ENCODE measurements around the gene LGALSL. TPM values are rescaled to one million over a fixed set of nuclear protein-coding genes. Genes with fewer than 3 reads are reported as not detected.
"Not testable (repeated sequence)": the region's sequence is repeated elsewhere in the genome, so short reads cannot be mapped to it uniquely, and the experiment has no call there.

Gene LGALSL
- total RNA-seq, 1 donor from 2014 or later, result 18.9 TPM

DNA sequence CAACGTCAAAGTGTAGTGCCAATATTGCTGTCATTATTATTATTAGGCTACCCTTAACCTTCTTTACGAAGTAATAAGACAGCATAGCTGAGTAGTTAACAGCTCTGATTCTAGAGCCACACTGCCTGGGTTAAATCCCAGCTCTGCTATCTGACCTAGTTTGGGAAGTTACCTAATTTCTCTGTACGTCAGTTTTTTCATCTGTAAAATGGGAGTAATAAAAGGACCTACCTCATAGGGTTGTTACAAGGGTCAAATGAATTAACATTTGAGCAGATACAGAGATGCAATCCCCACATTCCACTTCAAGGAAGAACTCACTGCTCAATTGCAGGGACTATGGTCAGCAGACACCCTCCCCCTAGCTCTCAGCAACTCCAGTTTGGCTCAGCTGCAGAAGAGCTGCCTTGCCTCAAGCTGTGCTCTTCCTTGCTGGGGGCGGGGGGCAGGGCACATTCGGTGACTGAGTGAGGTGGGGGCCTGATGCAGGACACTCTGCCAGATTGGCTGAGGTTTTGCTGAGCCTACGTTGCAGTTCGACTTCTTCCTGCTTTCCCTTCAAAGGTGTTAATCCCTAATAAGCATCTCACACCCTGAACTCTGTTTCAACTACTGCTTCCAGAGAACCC is 11.0 kb upstream of the LGALSL start:
- DNase-seq, result no peak

DNA sequence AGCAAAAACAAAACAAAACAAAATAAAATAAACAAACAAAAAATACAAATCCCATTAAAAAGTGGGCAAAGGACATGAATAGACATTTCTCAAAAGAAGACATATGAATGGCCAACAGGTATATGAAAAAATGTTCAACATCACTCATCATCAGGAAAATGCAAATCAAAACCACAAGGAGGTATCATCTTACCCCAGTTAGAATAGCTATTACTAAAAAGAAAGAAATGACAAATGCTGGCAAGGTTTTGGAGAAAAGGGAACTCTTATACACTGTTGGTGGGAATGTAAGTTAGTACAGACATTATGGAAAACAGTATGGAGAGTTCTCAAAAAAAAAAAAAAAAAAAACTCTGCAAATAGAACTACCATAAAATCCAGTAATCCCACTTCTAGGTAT is 8.0 kb upstream of the LGALSL start:
- not testable (repeated sequence) for DNase-seq

DNA sequence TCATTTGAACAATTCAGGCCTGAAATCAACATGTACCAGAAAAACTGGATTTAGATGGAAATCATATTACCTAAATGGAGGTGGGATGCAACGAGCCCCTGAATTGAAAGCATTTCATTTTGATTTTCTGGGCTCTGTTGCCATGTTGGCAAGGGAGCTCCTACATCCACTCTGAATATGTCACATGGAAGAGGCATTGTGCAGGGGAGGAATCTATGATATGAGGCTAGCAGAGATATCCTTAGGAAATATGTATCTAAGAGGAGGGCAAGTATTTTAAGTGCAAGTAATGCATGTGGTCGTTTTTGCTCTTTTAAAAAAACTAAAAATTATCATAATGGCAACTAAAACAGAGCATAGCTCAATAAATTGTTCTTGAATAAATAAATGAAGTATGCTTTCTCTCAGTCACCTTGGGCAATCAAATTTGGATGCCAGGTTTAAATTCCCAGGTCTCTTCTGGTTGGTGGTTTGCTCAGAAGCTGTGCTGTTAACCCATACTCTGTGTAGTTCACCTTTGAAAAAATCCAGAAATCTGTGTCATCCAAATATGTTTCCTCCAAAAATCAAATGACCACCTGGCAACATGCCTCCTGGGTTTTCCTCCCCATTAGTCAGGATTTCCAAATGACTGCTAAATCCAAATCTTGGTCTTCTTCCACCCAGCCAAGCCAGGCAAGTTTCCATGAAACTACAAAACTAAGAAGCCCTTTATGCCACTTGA is 6.5 kb upstream of the LGALSL start:
- DNase-seq, result no peak

DNA sequence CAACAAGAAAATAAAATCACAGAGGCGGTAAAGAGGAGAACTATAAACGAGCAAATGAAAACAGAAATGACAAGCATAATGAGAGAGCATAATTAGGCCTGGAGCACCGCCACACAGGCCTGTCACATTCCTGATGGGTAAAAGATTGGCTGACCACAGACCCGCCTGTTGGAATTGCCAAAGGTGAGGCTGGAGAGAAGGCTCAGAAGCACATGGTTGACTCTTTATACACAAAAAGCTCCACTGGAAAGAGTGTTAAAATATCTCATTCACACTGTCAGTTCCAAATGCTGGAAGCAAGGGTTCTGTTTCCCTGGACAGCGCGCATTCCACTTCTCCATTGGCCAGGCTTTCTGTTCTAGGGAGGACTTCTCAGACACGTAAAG is 5.9 kb upstream of the LGALSL start:
- peak; percentile 29 for DNase-seq

DNA sequence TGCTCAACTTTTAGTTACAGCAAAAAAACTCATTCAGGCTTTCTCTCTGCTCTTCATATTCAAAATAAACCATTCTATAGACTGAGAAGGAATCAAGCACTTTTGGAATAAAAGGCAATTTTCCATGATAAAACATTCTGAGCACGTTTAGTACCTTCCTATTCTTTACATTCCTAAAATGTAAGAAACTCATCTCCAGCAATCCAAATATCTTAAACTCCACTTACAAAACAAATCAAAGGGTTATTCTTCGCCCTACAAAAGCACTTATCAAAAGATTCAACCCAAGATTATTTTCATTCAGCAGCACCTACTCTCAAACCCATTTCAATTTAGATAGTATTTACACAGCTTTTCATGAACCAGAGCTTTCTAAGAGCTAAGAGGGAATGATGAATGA is 2.9 kb upstream of the LGALSL start:
- DNase-seq, result no peak

DNA sequence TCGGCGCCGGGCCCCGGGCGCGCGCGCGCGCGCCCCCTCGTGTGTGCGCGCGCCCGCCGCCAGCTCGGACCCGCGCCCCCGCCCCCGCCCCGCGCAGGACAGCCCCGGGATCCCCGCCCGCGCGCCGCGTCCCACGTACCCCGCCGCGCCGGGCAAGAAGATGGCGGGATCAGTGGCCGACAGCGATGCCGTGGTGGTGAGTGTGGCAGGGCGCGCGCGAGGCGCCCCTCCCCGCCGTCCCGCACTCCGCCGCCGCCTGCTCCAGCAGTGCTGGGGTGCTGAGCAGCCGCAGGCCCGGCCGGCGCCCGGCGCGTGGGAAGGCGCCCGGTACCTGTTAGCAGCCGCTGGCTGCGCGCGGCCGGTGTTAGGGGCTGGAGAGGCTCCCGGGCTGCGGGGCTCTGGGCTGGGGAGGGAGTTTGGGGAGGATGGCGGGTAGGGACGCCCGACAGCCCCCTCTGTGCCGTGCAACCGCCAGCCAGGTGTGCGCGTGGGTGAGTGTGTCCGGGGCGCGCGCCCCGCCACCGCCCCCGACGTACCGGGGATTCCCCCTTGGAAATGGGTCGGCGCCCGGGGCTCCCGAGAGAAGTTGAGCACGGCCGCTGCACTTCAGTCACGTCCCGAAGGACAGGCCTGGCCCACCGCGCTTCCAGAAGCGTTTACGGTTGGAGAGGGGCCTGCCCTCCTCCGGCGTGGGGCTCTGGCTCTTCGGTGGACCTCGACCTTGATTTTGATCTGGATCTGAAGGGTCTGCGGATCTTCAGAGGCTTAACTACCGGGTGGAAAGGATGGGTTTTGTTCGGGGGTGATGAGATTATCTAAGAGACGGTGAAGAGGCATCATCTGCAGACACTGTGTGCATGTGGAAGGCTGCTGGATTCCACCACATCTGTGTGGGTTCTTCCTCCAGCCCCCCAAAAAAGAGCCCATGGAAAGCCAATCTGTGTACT is 697 bp downstream of the LGALSL start:
- no peak for DNase-seq

DNA sequence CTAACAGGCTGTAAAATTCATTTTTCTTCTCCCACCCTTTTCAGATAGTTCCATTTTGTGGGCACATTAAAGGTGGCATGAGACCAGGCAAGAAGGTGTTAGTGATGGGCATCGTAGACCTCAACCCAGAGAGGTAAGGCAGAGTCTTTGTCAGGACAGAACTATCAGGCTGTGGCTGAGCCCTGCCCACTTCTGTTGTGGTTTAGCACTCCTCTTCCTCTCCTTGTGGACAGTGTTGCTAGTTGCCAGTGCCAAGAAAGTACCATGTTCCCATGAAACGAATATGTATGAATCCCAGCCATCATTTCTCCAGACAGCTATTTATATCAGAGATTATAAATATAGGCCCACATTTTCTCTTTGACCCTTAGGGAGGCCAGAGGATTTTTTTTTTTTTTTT is 1.6 kb downstream of the LGALSL start:
- no peak for DNase-seq

DNA sequence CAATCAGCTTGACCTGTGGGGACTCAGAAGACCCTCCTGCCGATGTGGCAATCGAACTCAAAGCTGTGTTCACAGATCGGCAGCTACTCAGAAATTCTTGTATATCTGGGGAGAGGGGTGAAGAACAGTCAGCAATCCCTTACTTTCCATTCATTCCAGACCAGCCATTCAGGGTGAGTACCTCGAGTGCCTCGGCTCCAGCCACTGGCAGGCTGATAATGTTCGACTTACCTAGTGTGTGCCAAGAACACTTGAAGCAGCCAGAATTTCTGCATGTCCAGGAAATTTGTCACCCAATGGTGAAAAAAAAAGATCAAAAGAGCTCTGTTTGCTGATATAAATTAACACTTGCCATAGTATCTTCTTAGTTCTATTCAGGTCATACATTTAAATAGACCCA is 2.3 kb downstream of the LGALSL start:
- no peak for DNase-seq

DNA sequence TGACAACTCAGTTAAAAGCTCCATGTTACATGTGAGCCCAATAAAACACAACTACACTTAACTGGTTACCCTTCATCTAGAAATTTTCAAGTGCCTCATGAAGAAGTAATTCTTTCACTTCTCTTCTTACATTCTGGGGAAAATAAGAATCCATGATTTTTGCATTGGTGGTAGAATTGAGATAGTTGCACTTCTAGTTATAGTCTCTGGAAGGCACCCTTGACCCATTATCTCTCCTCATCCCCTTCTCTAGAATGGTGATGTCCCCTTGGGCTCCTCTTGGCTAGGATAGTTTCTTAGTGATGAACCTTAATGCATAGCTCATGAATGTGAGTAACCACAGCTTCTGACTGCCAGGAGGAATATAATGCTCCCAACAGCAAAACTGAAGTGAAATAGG is 3.6 kb downstream of the LGALSL start:
- DNase-seq, result no peak

DNA sequence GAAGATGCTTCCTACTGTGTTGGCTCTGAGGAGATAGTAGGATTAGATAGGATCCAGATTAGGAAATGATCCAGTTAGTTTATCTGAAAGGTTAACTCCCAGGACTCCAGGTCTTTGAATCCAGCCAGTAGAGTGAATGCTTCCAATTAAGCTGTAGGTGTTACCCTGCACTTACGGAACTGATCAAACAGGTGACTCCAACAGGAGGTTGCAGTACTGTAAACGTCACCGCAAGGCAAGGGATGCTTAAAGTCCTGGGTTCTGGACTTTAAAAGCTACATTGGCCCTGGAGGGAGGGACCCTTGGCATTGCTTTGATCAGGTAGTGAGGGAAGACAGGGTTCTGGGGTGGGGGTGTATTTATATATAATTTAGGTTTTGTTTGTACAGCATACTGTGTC is 5.6 kb downstream of the LGALSL start:
- DNase-seq, result no peak

DNA sequence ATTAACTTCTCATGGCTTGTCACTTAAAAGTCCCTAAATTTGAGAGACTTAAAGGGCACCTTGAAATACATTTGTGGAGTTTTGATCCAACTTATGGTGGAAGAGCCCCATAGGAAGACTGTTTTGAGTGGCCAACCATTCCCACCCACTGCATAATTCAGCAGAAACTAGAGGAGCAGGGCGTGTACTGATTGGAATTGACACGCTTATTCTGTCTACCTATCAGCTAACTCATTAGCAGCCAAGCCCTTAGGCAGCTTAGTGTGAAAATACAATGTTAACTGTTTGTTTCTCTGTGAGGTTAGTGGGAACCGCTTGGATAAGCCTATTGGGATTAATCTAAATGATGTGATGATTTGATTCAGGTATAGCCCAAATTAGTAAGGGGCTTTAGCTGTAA is 6.4 kb downstream of the LGALSL start:
- DNase-seq, result no peak

DNA sequence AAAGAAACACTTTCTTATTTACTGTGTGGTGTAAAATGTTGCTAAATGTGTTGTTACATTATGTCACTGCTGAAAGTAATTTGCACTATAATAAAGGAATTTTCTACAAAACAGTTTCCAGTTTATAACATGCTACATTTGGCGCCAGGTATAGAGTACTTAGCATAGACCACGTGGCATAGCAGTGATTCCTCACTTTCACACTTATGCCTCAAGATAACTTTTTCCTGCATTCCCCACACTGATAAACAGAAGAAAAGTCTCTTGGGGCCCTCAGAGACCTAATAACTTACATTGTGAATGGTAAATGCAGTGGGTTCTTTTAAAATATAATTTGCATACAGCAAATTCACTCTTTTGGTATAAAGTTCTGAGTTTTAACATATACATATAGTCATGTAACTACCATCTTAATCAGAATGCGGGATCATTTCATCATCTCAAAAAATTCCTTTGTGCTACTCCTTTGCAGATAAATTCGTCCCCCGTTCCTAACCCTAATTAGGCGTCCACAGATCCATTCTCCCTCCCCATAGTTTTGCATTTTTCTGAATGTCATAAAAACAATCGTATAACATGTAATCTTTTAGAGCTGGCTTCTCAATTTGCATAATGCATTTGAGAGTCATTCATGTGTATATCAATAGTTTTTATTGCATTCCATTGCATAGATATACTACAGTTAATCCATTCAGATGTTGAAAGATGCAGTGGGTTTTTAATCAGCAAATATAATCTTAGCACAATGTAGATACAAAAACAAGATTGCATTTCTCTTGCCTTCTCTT is 7.5 kb downstream of the LGALSL start:
- no peak for DNase-seq

DNA sequence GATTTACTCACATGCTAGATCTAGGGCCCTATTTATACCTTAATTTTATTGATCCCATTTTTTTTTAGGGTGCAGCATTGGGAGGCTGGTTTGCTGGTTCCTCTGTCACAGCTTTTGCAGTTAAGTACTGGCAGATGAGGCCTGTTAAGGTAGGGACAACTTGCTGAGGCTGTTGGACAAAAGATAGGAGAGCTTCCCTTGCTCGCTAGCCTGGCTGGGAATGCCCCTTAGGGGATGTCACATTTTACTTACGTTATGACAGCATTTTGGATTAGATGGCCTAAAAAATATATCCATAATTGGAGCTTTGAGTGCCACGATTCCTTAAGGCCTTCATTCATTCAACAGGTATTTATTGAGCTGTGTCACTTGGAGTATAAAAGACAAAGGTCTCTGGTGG is 8.2 kb downstream of the LGALSL start:
- DNase-seq, result no peak

DNA sequence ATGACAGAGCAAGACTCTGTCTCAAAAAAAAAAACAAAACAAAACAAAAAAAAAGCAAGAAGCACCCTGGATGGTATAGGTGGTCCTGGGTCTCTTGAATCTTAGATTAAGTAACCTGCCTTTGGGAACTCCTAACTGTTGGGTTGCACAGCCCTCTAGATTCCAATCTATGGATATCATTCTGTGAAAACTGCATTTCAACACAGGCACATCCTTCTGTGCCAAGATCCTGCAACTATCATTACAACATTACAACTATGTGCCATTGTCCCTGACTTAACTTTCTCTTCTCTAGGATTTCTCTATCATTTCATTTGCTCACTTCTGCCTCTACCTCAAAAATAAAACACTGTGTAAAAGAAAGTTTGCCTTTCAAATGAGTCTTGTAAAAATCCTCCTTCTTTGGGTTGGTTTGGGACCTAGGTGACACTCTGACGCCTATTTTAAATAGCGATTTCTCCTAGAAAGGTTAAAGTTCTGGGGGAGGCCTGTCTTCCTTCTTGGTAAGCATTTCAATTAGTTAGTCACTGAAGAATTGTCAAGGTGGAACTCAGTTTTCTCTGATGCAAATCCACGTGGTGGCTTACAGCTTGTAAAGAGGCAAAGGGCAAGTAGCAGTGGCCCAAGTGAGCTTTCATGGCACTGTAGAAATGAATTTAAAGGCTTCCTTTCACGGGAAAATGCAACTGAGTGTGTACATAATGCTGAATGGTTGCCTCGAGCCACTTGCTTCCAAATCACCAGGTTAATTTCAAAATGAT is 9.2 kb downstream of the LGALSL start:
- DNase-seq, result no peak

DNA sequence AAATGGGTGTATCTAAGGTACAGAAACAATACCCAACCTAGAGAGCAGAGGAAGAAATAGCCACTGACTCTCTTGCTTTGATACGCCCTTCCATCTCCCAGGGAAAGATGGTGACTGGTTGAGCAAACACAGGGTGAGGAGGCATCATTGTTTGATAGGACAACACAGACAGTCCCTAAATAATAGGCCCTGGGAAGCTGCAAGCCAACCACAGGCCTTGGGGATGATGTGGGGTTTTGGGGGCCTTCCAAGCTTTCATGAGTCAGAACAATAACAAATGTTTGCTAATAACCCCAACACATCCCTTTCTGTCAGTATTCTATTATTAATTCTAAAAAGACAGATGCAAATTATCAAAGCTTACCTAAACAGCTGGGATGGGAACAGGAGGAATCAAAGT is 9.8 kb downstream of the LGALSL start:
- no peak for DNase-seq

DNA sequence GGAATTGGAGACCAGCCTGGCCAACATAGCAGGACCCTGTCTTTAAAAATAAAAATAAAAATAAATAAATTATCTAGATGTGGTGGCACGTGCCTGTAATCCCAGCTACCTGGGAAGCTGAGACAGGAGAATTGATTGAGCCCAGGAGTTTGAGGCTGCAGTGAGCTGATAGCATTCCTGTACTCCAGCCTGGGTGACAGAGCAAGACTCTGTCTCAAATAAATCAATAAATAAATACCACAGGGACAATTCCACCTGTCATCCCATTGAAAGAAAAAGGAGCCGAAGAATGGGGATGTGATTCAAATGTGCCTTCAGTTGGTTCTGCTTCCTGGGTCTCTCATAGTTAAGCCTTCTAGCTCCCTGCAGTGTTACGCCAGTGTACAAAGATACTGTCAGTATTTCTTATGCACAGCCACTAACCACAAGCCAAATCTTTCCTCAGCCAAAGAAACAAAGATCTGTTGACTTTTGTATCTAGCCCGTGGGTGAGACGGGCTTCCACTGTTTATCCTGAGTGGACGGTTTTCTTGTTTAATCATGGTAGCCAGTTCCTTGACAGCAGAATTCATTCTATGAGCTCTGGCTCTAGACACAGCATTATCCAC is 12.6 kb downstream of the LGALSL start:
- DNase-seq, result no peak

DNA sequence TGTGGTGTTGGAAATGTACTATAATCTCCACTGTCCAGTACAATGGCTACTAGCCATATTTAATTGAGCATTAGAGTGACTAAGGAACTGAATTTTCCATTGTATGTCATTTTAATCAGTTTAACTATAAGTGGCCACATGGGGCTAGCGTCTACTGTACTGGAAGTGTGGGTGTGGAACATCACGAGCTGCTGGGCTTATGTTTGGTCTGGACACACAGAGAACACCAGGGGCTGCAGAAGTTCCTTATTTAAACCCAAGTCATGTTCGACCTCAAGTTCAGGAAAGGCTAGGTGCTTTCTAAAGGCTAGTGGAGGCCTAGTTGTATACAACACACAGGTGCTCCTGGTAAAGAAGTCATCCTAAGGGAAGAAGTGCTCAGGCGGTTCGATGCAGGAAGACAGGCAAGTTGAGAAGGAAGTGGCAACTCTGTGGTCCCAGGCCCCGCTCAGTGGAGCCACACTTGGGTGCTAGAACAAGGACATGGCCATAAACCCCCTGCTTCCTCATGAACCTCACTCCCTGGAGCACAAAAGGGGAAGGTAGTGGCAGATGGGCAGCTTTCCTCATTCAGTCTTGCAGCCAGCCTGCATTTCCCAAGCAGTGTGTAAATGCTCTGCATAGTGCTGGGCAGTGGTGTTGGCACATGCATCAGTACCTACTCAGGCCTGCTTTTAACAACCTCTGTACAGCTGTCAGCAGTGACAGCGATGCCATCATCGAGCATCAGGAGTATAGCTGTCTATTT is 13.3 kb downstream of the LGALSL start:
- no peak for DNase-seq

DNA sequence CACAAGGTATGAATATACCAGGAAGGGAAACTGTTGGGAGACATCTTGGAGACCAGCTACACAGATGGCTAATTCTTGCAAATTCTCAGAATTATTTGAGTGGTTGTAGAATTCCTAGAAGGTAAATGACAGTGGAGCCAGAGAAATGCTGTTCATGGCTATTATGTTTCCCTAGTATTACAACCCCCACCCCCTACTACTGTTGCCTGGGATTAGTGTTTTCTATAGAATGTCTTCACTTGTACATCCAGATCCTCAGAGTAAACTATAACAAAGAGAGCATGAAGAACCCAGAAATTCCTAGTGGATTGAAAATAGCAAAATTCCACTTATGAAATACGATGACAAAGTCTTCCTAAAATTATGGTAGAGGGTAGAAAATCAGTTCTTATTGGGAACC is 15.3 kb downstream of the LGALSL start:
- no peak for DNase-seq

DNA sequence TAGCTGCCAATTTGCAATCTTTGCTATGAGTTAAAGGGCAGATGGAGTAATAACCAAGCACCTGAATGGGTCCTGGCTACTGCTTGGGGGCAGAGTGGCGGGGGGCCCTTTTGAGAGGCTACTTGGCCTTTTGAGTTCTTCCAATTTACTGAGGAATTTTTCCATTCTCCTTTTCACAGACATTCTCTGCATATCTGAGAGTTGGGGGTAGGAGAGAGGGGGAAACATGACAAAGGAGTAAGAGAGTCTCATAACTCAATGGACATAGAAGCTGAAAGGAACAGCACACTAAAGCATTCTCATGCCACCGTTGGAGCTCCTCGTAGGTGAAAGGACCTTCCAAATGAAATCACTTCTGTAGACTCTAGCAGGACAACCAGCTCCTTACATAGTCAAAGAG is 16.1 kb downstream of the LGALSL start:
- no peak for DNase-seq

DNA sequence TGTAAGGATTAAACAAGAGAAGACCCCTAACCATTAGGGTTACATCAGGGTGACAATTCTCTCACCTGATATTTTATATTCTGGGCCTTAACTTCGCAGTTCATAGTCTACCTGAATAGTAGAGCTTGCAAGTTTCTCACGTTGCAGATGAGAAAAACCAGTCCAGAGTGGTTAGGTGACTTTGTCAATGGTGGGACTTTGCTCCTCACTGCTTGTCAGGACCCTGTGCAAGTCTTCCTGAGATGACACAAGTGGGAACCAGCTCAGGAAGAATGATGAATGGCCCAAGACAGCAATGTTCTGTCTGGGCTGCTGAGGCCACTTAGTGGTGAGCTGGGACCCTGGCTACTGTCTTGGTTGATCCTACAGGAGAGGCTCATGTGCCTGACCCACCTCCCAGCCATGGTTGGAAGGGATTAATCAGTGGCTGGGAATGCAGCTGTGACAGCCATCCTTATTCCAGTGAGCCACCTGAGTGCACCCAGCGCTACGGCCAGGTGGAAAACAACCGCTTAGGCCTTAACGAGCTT is 16.9 kb downstream of the LGALSL start:
- no peak for DNase-seq
